Upper lobe of right lung (tissue), 1 donor: ENCODE measurements around the gene NFASC. TPM values are rescaled to one million over a fixed set of nuclear protein-coding genes. Genes with fewer than 3 reads are reported as not detected.

Source experiments
- ATAC-seq: fragments of 200-7000 bp; cut with Tn5 transposase; one replicate; pipeline ENCODE4 v1.9.1; 2020; ENCODE audit warnings: mild to moderate bottlenecking, moderate library complexity
- DNase-seq: peaks from one replicate; pipeline ENCODE4 v3.0.0-alpha.2; 2020
- H3K27ac ChIP-seq: fragments of 200-600 bp; one replicate; pipeline ENCODE4 v1.8.0; 2022
- H3K27me3 ChIP-seq: fragments of 200-600 bp; one replicate; pipeline ENCODE4 v1.8.0; 2022; ENCODE audit warnings: mild to moderate bottlenecking
- H3K36me3 ChIP-seq: fragments of 200-600 bp; one replicate; pipeline ENCODE4 v1.8.0; 2022
- H3K4me1 ChIP-seq: fragments of 200-600 bp; one replicate; pipeline ENCODE4 v1.8.0; 2022
- H3K4me3 ChIP-seq: fragments of 200-600 bp; one replicate; pipeline ENCODE4 v1.8.0; 2022; ENCODE audit warnings: mild to moderate bottlenecking
- H3K9me3 ChIP-seq: fragments of 200-600 bp; one replicate; pipeline ENCODE4 v1.8.0; 2022
- intact Hi-C: fragments of 100-400 bp; cut with DNase I; formaldehyde crosslinking; loops from one replicate; pipeline ENCODE4 v1.11.0; 2022
- total RNA-seq: library from RNA; stranded (reverse); fragmentation: NEBNext Ultra II Directional; extraction: Animal tissue kit (Norgen Biotek cat#: 25700); gene quantifications from one replicate; pipeline ENCODE4 v1.2.1, GENCODE V29; 2021
- TF ChIP-seq, protein P1 (sequence below): fragments of 200-600 bp; IDR thresholded peaks from one replicate; pipeline ENCODE4 v1.8.0; 2022; ENCODE audit warnings: antibody characterized with exemption
- donor health status: DM: no; HTN: yes; CAD: no; lungs with severe emphysema.

Gene NFASC
- total RNA-seq, 1 donor from 2014 or later, result 24.1 TPM

DNA sequence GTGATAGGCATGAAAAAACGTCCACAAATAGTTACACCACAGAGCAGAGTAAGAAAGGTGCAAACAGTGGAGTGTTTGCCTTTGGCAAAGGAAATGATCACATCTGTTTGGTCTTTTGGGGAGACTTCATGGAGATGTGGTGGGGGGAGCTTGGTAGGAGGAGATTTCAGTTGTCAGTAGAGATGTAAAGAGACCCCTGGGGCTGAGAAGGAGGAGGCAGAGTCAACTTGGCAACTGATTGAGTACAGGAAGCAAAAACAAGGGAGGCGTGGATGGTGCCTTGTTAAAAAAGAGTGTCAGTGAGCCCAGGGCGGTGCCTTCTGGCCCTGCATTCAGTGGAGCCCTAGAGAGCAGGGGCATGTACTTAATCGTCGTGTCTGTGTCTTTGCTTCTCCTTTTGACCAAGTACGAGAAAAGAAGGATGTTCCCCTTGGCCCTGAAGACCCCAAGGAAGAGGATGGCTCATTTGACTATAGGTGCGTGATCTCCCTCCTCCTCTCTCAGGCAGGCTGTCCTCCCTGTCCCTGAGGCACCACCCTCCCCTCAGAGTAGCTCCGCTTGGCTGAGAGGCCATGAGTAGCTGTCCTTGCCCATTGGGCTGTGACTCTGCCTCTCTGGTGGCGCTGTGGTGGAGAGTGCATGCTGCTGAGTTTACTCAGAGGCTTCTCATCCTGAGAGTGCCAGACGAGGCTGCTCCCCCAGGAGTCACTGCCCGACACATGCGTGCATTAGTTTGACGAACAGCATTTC, 141.9 kb downstream of the NFASC start:
- ATAC-seq, result no peak
- TF ChIP-seq, protein P1, sequence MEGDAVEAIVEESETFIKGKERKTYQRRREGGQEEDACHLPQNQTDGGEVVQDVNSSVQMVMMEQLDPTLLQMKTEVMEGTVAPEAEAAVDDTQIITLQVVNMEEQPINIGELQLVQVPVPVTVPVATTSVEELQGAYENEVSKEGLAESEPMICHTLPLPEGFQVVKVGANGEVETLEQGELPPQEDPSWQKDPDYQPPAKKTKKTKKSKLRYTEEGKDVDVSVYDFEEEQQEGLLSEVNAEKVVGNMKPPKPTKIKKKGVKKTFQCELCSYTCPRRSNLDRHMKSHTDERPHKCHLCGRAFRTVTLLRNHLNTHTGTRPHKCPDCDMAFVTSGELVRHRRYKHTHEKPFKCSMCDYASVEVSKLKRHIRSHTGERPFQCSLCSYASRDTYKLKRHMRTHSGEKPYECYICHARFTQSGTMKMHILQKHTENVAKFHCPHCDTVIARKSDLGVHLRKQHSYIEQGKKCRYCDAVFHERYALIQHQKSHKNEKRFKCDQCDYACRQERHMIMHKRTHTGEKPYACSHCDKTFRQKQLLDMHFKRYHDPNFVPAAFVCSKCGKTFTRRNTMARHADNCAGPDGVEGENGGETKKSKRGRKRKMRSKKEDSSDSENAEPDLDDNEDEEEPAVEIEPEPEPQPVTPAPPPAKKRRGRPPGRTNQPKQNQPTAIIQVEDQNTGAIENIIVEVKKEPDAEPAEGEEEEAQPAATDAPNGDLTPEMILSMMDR, result no peak
- Histone ChIP-seq H3K36me3 (no peaks in the 10 kb centered on the region), H3K27me3 (no peaks in the 10 kb centered on the region), H3K4me1 (peaks cover 4% of the 10 kb centered on the region), H3K9me3 (no peaks in the 10 kb centered on the region), H3K4me3 (no peak overlapping the region), H3K27ac (no peak overlapping the region)
- DNase-seq, result no peak
- intact Hi-C loops, result no loop called here

DNA sequence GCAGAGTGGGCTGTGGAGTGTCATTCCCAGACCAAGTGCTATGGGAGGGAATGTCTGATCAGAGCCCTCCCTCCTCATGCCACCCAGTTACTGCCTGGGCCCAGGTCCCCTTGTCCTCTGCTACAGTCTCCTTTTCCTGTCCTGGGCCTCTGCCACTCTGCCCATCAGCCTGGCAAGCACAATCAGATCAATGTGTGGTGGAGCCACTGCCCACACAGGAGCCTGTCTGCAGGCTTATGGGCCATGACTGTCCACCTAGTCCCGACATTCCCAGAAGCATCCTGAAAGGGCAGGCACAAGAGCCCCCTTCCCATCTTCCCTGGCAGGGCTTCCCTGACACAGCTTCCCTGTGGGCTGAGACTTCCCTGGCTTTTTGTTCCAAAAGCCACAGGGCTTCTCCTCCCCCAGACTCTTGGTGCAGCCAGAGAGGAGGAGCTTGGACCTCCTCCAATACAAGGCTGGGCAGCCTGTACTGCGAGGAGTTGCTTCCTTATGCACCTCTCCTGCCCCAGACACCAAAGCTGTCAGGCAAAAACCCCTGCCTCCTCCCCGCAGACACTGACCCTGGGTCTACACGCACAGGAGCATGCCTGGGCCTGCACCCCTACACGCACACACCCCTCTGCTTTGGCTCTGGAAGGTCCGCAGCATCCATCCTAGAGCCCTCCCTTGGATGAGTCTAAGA, 143.2 kb downstream of the NFASC start:
- TF ChIP-seq, protein P1, result no peak
- Histone ChIP-seq H3K27me3 (no peaks in the 10 kb centered on the region), H3K4me3 (no peak overlapping the region), H3K27ac (no peak overlapping the region), H3K9me3 (no peaks in the 10 kb centered on the region), H3K36me3 (no peaks in the 10 kb centered on the region), H3K4me1 (peaks cover 4% of the 10 kb centered on the region)
- intact Hi-C loops, result no loop called here
- DNase-seq (no peak), ATAC-seq (peak; percentile 18)

DNA sequence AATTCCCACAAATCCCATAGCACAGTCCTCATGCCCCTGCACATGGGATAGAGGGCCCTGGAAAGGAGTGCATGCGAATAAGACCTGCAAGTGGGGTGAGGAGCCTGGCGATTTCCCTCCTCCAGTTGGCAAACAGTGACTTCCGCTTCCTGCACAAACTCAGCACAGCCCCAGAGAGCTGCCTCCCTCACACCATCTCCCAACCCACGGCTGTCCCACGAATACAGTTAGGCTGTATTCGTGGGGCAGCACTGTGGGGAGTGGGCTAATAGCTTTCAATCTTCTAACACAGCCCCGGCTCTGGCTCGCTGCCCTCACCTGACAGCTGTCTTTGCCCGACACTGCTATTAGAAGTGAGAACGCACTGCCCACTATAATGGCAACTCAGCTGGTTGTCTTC, 144.1 kb downstream of the NFASC start:
- TF ChIP-seq, protein P1, result no peak
- peaks cover 4% of the 10 kb centered on the region for H3K4me1 ChIP-seq
- H3K27me3 ChIP-seq, result no peaks in the 10 kb centered on the region
- H3K36me3 ChIP-seq, result no peaks in the 10 kb centered on the region
- no peak overlapping the region for H3K4me3 ChIP-seq
- DNase-seq (no peak), ATAC-seq (no peak)
- no peaks in the 10 kb centered on the region for H3K9me3 ChIP-seq
- no peak overlapping the region for H3K27ac ChIP-seq
- intact Hi-C loops, result no loop called here

DNA sequence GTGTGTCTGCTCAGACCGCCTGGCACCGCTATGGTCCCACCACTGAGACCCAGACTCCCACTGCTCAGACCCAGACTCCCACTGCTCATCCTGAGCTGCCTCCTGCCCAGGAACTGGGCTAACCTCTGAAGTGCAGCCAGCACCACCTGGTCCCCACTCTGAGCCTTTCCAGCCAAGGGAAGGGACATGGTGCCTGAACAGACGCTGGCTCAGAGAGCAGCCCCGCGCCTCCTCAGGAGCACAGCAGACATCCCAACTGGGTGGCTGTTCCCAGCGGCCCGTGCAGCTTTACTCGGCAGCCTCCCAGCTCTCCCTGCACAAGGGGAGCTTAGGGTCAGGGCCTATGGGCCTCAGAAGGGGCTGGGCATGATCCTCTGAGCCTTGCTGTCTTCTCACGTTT, 144.6 kb downstream of the NFASC start:
- no peaks in the 10 kb centered on the region for H3K36me3 ChIP-seq
- no peaks in the 10 kb centered on the region for H3K9me3 ChIP-seq
- TF ChIP-seq, protein P1, result no peak
- no peak overlapping the region for H3K4me3 ChIP-seq
- intact Hi-C loops, result no loop called here
- H3K27me3 ChIP-seq, result no peaks in the 10 kb centered on the region
- ATAC-seq, result no peak
- no peak overlapping the region for H3K27ac ChIP-seq
- no peak for DNase-seq
- peaks cover 4% of the 10 kb centered on the region for H3K4me1 ChIP-seq

DNA sequence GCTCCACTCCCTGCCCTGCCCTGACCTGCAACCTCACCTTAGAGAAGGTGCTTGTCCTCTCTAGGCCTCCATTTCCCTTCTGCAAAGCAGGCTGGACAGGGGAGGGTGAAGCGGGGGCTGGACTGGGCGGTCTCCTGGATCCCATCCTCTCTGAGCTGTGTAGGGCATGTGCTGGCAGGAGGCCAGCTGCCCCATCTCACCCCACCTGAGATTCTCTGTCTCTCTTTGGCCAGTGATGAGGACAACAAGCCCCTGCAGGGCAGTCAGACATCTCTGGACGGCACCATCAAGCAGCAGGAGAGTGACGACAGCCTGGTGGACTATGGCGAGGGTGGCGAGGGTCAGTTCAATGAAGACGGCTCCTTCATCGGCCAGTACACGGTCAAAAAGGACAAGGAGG, 145.4 kb downstream of the NFASC start:
- ATAC-seq, result no peak
- no peak overlapping the region for H3K4me3 ChIP-seq
- intact Hi-C loops, result no loop called here
- no peaks in the 10 kb centered on the region for H3K36me3 ChIP-seq
- H3K27me3 ChIP-seq, result no peaks in the 10 kb centered on the region
- no peak for DNase-seq
- no peak overlapping the region for H3K27ac ChIP-seq
- TF ChIP-seq, protein P1, result no peak
- H3K4me1 ChIP-seq, result peaks cover 4% of the 10 kb centered on the region
- no peaks in the 10 kb centered on the region for H3K9me3 ChIP-seq
